ENCODE measurements around the gene NUP85. TPM values are rescaled to one million over a fixed set of nuclear protein-coding genes. Genes with fewer than 3 reads are reported as not detected.
A peak's percentile ranks its signal among the peaks of the same experiment; 100 is the strongest.

The NUP85 gene
- total and polyA plus RNA-seq, 2 experiments from 2014 or later: 59.4 to 114 TPM

DNA sequence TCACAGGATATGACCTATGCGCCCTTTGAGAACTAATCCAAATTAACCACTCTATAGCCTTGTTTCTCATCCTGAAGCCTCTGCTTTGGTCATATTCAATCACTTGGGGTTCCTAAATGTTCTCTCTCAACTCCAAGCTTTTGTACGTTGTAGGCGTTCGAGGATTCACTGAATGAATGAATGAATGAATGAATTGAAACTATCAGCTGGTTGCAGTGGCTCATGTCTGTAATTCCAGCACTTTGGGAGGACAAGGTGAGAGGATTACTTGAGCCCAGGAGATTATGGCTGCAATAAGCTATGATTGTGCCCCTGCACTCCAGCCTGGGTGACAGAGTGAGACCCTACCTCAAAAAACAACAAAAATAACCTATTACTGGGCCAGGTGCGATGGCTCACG is 16.9 kb upstream of the NUP85 start (continued):
- TF ChIP-seq, protein P1, sequence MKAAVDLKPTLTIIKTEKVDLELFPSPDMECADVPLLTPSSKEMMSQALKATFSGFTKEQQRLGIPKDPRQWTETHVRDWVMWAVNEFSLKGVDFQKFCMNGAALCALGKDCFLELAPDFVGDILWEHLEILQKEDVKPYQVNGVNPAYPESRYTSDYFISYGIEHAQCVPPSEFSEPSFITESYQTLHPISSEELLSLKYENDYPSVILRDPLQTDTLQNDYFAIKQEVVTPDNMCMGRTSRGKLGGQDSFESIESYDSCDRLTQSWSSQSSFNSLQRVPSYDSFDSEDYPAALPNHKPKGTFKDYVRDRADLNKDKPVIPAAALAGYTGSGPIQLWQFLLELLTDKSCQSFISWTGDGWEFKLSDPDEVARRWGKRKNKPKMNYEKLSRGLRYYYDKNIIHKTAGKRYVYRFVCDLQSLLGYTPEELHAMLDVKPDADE (IDR thresholded peaks at IDR 0.05): no peak
- TF ChIP-seq CTCF (conservative IDR thresholded peaks at IDR 0.05; ENCODE audit: low read depth in 2 of 2) (no peak), POLR2AphosphoS5 (IDR thresholded peaks at IDR 0.05; ENCODE audit: low read depth) (no peak), CREB1 (CRISPR knock-in tag; IDR thresholded peaks at IDR 0.05; ENCODE audit: low read depth) (no peak), STAT1 (IDR thresholded peaks at IDR 0.05; ENCODE audit: unreplicated experiment) (no peak), ZNF331 (CRISPR knock-in tag; IDR thresholded peaks at IDR 0.05; ENCODE audit: low read depth) (no peak), JUNB (IDR thresholded peaks at IDR 0.05; ENCODE audit: unreplicated experiment) (no peak), EZH2phosphoT487 (IDR thresholded peaks at IDR 0.05; ENCODE audit: unreplicated experiment) (no peak), ZNF114 (CRISPR knock-in tag; IDR thresholded peaks at IDR 0.05) (no peak)
- TF ChIP-seq, protein P2, sequence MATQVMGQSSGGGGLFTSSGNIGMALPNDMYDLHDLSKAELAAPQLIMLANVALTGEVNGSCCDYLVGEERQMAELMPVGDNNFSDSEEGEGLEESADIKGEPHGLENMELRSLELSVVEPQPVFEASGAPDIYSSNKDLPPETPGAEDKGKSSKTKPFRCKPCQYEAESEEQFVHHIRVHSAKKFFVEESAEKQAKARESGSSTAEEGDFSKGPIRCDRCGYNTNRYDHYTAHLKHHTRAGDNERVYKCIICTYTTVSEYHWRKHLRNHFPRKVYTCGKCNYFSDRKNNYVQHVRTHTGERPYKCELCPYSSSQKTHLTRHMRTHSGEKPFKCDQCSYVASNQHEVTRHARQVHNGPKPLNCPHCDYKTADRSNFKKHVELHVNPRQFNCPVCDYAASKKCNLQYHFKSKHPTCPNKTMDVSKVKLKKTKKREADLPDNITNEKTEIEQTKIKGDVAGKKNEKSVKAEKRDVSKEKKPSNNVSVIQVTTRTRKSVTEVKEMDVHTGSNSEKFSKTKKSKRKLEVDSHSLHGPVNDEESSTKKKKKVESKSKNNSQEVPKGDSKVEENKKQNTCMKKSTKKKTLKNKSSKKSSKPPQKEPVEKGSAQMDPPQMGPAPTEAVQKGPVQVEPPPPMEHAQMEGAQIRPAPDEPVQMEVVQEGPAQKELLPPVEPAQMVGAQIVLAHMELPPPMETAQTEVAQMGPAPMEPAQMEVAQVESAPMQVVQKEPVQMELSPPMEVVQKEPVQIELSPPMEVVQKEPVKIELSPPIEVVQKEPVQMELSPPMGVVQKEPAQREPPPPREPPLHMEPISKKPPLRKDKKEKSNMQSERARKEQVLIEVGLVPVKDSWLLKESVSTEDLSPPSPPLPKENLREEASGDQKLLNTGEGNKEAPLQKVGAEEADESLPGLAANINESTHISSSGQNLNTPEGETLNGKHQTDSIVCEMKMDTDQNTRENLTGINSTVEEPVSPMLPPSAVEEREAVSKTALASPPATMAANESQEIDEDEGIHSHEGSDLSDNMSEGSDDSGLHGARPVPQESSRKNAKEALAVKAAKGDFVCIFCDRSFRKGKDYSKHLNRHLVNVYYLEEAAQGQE (IDR thresholded peaks at IDR 0.05; ENCODE audit: unreplicated experiment): no peak

DNA sequence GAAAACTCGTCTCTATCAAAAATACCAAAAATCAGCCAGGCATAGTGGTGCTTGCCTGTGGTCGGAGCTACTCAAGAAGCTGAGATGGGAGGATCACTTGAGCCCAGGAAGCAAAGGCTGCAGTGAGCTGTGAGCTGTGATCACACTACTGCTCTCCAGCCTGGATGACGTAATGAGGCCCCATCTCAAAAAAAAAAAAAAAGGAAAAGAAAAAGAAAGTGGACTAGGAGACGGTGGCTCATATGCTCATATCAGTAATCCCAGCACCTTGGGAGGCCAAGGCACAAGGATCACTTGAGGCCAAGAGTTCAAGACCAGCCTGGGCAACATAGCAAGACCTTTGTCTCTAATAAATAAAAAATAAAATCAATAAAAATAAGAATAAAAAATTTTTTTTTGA is 13.9 kb upstream of the NUP85 start:
- H3F3A ChIP-seq (replicated peaks; ENCODE audit: low read depth): no peaks in the 10 kb centered on the region
- no peak overlapping the region for H3K4me3 ChIP-seq
- no peak overlapping the region for H2AFZ ChIP-seq
- no peaks in the 10 kb centered on the region for H4K20me1 ChIP-seq (replicated peaks; ENCODE audit: insufficient read depth)
- H3K79me2 ChIP-seq (replicated peaks; ENCODE audit: insufficient read depth): no peaks in the 10 kb centered on the region
- no peaks in the 10 kb centered on the region for H3K27me3 ChIP-seq (ENCODE audit: insufficient read depth)
- ATAC-seq (no peak), DNase-seq (ENCODE audit: low spot score) (no peak)
- H3K27ac ChIP-seq (ENCODE audit: low read depth): 0 out of 2 replicates have a peak overlapping the region, but pooled peaks have one; percentile 45
- Mint-ChIP-seq H3K9me3 (no peaks in the 10 kb centered on the region), H3K36me3 (ENCODE audit: low read depth) (no peaks in the 10 kb centered on the region), H3K27me3 (ENCODE audit: insufficient read depth, low read depth, poor library complexity) (peaks cover 4% of the 10 kb centered on the region), H3K27ac (no peak overlapping the region), H3K4me1 (no peaks in the 10 kb centered on the region), H3K4me3 (no peak overlapping the region)
- H3K4me1 ChIP-seq (ENCODE audit: insufficient read depth): no peaks in the 10 kb centered on the region
- TF ChIP-seq EZH2 (IDR thresholded peaks at IDR 0.05; ENCODE audit: low read depth, unreplicated experiment): no peak
- TF ChIP-seq JUNB (IDR thresholded peaks at IDR 0.05; ENCODE audit: unreplicated experiment): no peak
- no peak for TF ChIP-seq STAT1 (IDR thresholded peaks at IDR 0.05; ENCODE audit: unreplicated experiment)
- TF ChIP-seq NANOG (IDR thresholded peaks at IDR 0.05; ENCODE audit: borderline replicate concordance): no peak
- TF ChIP-seq EZH2phosphoT487 (IDR thresholded peaks at IDR 0.05; ENCODE audit: unreplicated experiment): no peak
- no peaks in the 10 kb centered on the region for H3K36me3 ChIP-seq (ENCODE audit: insufficient read depth)
- H3K9me2 ChIP-seq (ENCODE audit: insufficient read depth): no peaks in the 10 kb centered on the region
- H3K4me2 ChIP-seq: no peak overlapping the region

All from GM23338 (cell line).